B cell (primary cell): ENCODE results near the gene AS3MT. TPM values are rescaled to one million over a fixed set of nuclear protein-coding genes. Genes with fewer than 3 reads are reported as not detected.

Source experiments
- ATAC-seq: fragments of 200-7000 bp; cut with Tn5 transposase; one replicate; pipeline ENCODE4 v1.10.0; 2021; ENCODE audit warnings: low read depth, mild to moderate bottlenecking, moderate number of reproducible peaks, moderate library complexity
- CTCF ChIA-PET: fragments of 350-600 bp; sonication (Branson Sonifier 250); formaldehyde crosslinking; loops from one replicate; lab custom pipeline; 2021; ENCODE audit warnings: antibody characterized with exemption, inconsistent platforms; lab: Charles Lee
- POLR2A ChIA-PET: fragments of 350-600 bp; sonication (Branson Sonifier 250); formaldehyde crosslinking; loops from one replicate; lab custom pipeline; 2021; ENCODE audit warnings: antibody characterized with exemption; lab: Charles Lee
- DNase-seq: peaks from one replicate; pipeline ENCODE4 v3.0.0; 2013
- H2AFZ ChIP-seq: 2 replicates; pipeline ENCODE4 v1.6.1; 2012; ENCODE audit warnings: mild to moderate bottlenecking, low read depth, low read length; ENCODE audit not compliant: insufficient read depth, poor library complexity, severe bottlenecking
- H3K27ac ChIP-seq, 2 donors: 1 replicate in 1 of 2; 2 replicates in 1 of 2; pipeline ENCODE4 v1.5.1; 2012 to 2013; ENCODE audit warnings: low read length in 2 of 2, mild to moderate bottlenecking in 2 of 2, moderate library complexity in 1 of 2
- H3K27me3 ChIP-seq, 4 experiments: fragments of 200-600 bp in 1 of 4; sonication (generic) in 1 of 4; replicated peaks in 1 of 4; 1 replicate in 2 of 4; 2 replicates in 2 of 4; pipeline versions ENCODE4 v1.6.1 to v1.7.0; 2013 to 2016; ENCODE audit warnings: low read length in 3 of 4, mild to moderate bottlenecking in 2 of 4, mixed read lengths in 1 of 4, moderate library complexity in 1 of 4; ENCODE audit not compliant: insufficient read depth in 4 of 4, control insufficient read depth in 3 of 4; ENCODE audit errors: control extremely low read depth in 1 of 4
- H3K36me3 ChIP-seq, 2 experiments: replicated peaks in 1 of 2; 1 replicate in 1 of 2; 2 replicates in 1 of 2; pipeline versions ENCODE4 v1.6.1 to v1.7.1; 2013; ENCODE audit warnings: low read length in 1 of 2; ENCODE audit not compliant: insufficient read depth in 2 of 2, control insufficient read depth in 1 of 2; ENCODE audit errors: control extremely low read depth in 1 of 2, extremely low read depth in 1 of 2
- H3K4me1 ChIP-seq, 2 donors: fragments of 200-600 bp in 1 of 2; sonication (generic) in 1 of 2; 1 replicate in 1 of 2; 2 replicates in 1 of 2; pipeline versions ENCODE4 v1.5.1 to v1.6.1; 2013 to 2017; ENCODE audit warnings: low read length in 2 of 2; ENCODE audit not compliant: control insufficient read depth in 2 of 2, insufficient read depth in 2 of 2
- H3K4me2 ChIP-seq: replicated peaks from 2 replicates; pipeline ENCODE3; 2012; ENCODE audit warnings: mild to moderate bottlenecking, low read depth, low read length; ENCODE audit not compliant: poor library complexity, severe bottlenecking
- H3K4me3 ChIP-seq, 5 experiments: fragments of 200-600 bp in 1 of 5; sonication (generic) in 1 of 5; 1 replicate in 3 of 5; 2 replicates in 2 of 5; pipeline versions ENCODE4 v1.5.1 to v1.7.0; 2011 to 2016; ENCODE audit warnings: low read length in 4 of 5, mild to moderate bottlenecking in 4 of 5, low read depth in 2 of 5, control low read depth in 1 of 5, moderate library complexity in 1 of 5; ENCODE audit not compliant: insufficient read depth in 1 of 5; ENCODE audit errors: control extremely low read depth in 1 of 5, extremely low read depth in 1 of 5
- H3K79me2 ChIP-seq: fragments of 200-600 bp; sonication (generic); one replicate; pipeline ENCODE4 v1.6.0; 2016; ENCODE audit warnings: low read length; ENCODE audit not compliant: control insufficient read depth, insufficient read depth
- H3K9ac ChIP-seq: fragments of 200-600 bp; sonication (generic); 2 replicates; pipeline ENCODE4 v1.6.1; 2017; ENCODE audit warnings: mild to moderate bottlenecking, low read length, moderate library complexity
- H3K9me3 ChIP-seq, 3 donors: one replicate each; pipeline versions ENCODE4 v1.6.1 to v1.7.1; 2013; ENCODE audit warnings: low read length in 2 of 3; ENCODE audit not compliant: control insufficient read depth in 2 of 3, insufficient read depth in 1 of 3; ENCODE audit errors: control extremely low read depth in 1 of 3
- H4K20me1 ChIP-seq: 2 replicates; pipeline ENCODE4 v1.6.0; 2012; ENCODE audit warnings: mild to moderate bottlenecking, low read length; ENCODE audit not compliant: insufficient read depth, control insufficient read depth, poor library complexity, severe bottlenecking
- H3K27ac Mint-ChIP-seq: one replicate; pipeline ENCODE4 v1.8.0; 2021; ENCODE audit warnings: mixed read lengths
- H3K27me3 Mint-ChIP-seq: one replicate; pipeline ENCODE4 v1.8.0; 2021; ENCODE audit warnings: mixed read lengths
- H3K4me1 Mint-ChIP-seq: one replicate; pipeline ENCODE4 v1.8.0; 2021; ENCODE audit warnings: mixed read lengths
- H3K4me3 Mint-ChIP-seq: one replicate; pipeline ENCODE4 v1.8.0; 2021; ENCODE audit warnings: mixed read lengths
- H3K9me3 Mint-ChIP-seq: one replicate; pipeline ENCODE4 v1.8.0; 2022; ENCODE audit warnings: mixed read lengths; ENCODE audit not compliant: insufficient read depth
- CTCF ChIP-seq: fragments of 200-600 bp; IDR thresholded peaks from one replicate; pipeline ENCODE4 v1.8.0; 2022; ENCODE audit warnings: antibody characterized with exemption, mild to moderate bottlenecking
- EZH2 ChIP-seq: IDR thresholded peaks from 2 replicates; pipeline ENCODE4 v1.6.1; 2012; ENCODE audit warnings: borderline replicate concordance, low read depth, mild to moderate bottlenecking, moderate library complexity, low read length; ENCODE audit not compliant: insufficient read depth, poor library complexity, severe bottlenecking
- WGBS: methylation state at CpG from one replicate; pipeline ENCODE4 v1.1.5; 2013; ENCODE audit warnings: missing lambda C conversion rate; ENCODE audit not compliant: insufficient coverage; 5-methylcytosine and 5-hydroxymethylcytosine counted together
- intact Hi-C: fragments of 100-400 bp; cut with micrococcal nuclease; formaldehyde crosslinking; loops from one replicate; pipeline ENCODE4 v1.10.0; 2022
- polyA plus RNA-seq: library from polyadenylated mRNA; depleted of rRNA; stranded (reverse); fragments of >200 nt; gene quantifications from 2 replicates; pipeline ENCODE4 v1.2.3, GENCODE V29; 2012
- total RNA-seq, 2 donors: library from RNA; stranded (reverse); fragments of 120-200 nt in 1 of 2; gene quantifications; 1 replicate in 1 of 2; 2 replicates in 1 of 2; pipeline versions ENCODE4 v1.2.3 to v1.2.4, GENCODE V29; 2013 to 2022

Gene AS3MT
- total and polyA plus RNA-seq, 2 donors (not counting 1 experiment from before 2014, with no cell fraction given) = 0.25 TPM; not detected in 1

DNA sequence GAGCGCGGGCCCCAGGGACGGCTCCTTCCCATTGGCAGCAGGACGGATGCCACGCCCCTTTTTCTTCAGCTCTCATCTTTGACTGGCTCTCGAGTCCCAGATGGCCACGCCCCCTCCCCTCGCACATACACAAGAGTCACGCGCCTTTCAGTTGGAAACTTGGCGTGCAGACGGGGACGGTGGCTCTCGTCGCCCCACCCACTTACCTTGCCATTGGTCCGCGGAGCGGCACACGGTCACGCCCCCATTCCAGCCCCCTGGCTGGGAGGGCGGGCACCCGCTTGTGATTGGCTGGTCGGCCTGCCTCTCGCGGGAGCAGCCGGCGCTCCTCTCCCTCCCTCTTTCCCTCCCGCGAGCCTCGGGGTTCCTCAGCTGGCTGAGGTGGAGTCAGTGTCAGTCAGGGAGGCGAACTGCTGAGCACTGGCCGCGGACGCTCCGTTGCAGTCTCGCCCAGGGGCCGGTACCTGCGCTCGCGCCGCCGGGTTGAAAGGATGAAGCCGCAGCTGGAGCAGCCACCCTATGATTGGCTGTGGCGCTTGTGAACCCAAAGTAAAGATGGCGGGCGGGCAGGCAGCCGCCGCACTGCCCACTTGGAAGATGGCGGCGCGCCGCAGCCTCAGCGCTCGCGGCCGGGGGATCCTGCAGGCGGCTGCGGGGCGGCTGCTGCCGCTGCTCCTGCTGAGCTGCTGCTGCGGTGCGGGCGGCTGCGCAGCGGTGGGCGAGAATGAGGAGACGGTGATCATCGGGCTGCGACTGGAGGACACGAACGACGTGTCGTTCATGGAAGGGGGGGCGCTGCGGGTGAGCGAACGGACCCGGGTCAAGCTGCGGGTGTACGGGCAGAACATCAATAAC lies 48.9 kb downstream of the AS3MT start, which contains the start of gene CNNM2:
TSS of gene CNNM2 (plus strand) at position 333 of the 855 bp plus-strand sequence. CDS start at position 520, 187 bp downstream.
- H3K27ac Mint-ChIP-seq = peak within 1 kb of the TSS; percentile 96
- under 1% methylated on average over 73 of the region's 80 CpGs for WGBS
- peak; percentile 90 for ATAC-seq
- TF ChIP-seq CTCF = no peak
- no peak for TF ChIP-seq EZH2
- peak within 1 kb of the TSS; percentile 60 to 95 (median 93) for H3K4me3 ChIP-seq
- H4K20me1 ChIP-seq = no peaks in the 10 kb centered on the region
- intact Hi-C loops = loop anchor here (1.0 to 10.0 kb wide), 11 partner anchors 64 to 1349 kb away; partner anchors contain the start of genes ARL3, BORCS7, GSTO2 and PPRC1
- peak within 1 kb of the TSS; percentile 94 for H3K9ac ChIP-seq
- ChIA-PET POLR2A (interaction anchor here (0.5 to 1.5 kb wide), 6 partner anchors 49 to 449 kb away, joined by 3 to 7 read pairs (median 3); partner anchors contain the start of genes AS3MT and TAF5), CTCF (interaction anchor here (0.5 to 7.7 kb wide), 16 partner anchors 10 to 567 kb away, joined by 3 to 151 read pairs (median 4); partner anchors contain the start of genes ARL3, AS3MT, RPEL1 and SFXN2)
- H3K27me3 ChIP-seq = peaks cover 0 to 12% (median 6%) of the 10 kb centered on the region in 4 experiments
- H3K9me3 ChIP-seq = peaks cover 0 to 3% (median 0%) of the 10 kb centered on the region in 3 donors
- H3K79me2 ChIP-seq = peaks cover 17% of the 10 kb centered on the region
- peak within 1 kb of the TSS; percentile 92 to 94 for H3K27ac ChIP-seq
- H3K4me2 ChIP-seq = peak within 1 kb of the TSS; percentile 96
- H3K4me1 Mint-ChIP-seq = peaks cover 53% of the 10 kb centered on the region
- peak within 1 kb of the TSS; percentile 100 for H2AFZ ChIP-seq
- H3K9me3 Mint-ChIP-seq = no peaks in the 10 kb centered on the region
- peak within 1 kb of the TSS; percentile 98 for H3K4me3 Mint-ChIP-seq
- peaks cover 12% of the 10 kb centered on the region for H3K27me3 Mint-ChIP-seq
- H3K36me3 ChIP-seq = no peaks in the 10 kb centered on the region
- peaks cover 31 to 33% of the 10 kb centered on the region in 2 donors for H3K4me1 ChIP-seq
- peak; percentile 100 for DNase-seq
